Stimulated activated naive CD4-positive, alpha-beta T cell (primary cell): ENCODE results near the gene AAK1.
"Not testable (repeated sequence)": the region's sequence is repeated elsewhere in the genome, so short reads cannot be mapped to it uniquely, and the experiment has no call there.

Experiments used
- DNase-seq, 6 experiments: peaks; one replicate each; lab custom pipeline; 2025; lab: John Stamatoyannopoulos, UW

Gene AAK1

GRCh38 chr2:69452687-69453086 lies 190.9 kb downstream of the AAK1 start:
- no peak for DNase-seq

GRCh38 chr2:69450735-69451416 lies 192.7 kb downstream of the AAK1 start:
- no peak for DNase-seq

- DNase-seq, result no peak
Observed at GRCh38 chr2:69449906-69450305, 193.6 kb downstream of the AAK1 start.

GRCh38 chr2:69443673-69444072 lies 199.9 kb downstream of the AAK1 start:
- not testable (repeated sequence) for DNase-seq

- peak in 2 of 6 experiments; percentile 8 to 19 for DNase-seq
Observed at GRCh38 chr2:69439499-69439898, 204.0 kb downstream of the AAK1 start.

GRCh38 chr2:69438580-69438979 lies 205.0 kb downstream of the AAK1 start:
- no peak for DNase-seq

GRCh38 chr2:69437751-69438154 lies 205.8 kb downstream of the AAK1 start:
- no peak for DNase-seq

- peak; percentile 73 to 92 (median 80) for DNase-seq
Observed at GRCh38 chr2:69436938-69437750, 206.4 kb downstream of the AAK1 start, which contains the start of gene NFU1. TSS of gene NFU1 (minus strand) at chr2:69437435. CDS start at chr2:69437422, 13 bp downstream.

- DNase-seq, result peak in 1 of 6 experiments; percentile 54
Observed at GRCh38 chr2:69436596-69436937, 207.0 kb downstream of the AAK1 start.

- DNase-seq, result no peak
Observed at GRCh38 chr2:69434753-69435152, 208.8 kb downstream of the AAK1 start.

GRCh38 chr2:69429491-69430183 lies 213.9 kb downstream of the AAK1 start:
- no peak for DNase-seq

GRCh38 chr2:69428981-69429380 lies 214.6 kb downstream of the AAK1 start:
- DNase-seq, result no peak

GRCh38 chr2:69424419-69424818 lies 219.1 kb downstream of the AAK1 start:
- no peak for DNase-seq

- DNase-seq, result no peak
Observed at GRCh38 chr2:69422198-69422597, 221.3 kb downstream of the AAK1 start.

GRCh38 chr2:69419111-69419510 lies 224.4 kb downstream of the AAK1 start:
- not testable (repeated sequence) for DNase-seq

- DNase-seq, result no peak
Observed at GRCh38 chr2:69416147-69416546, 227.4 kb downstream of the AAK1 start.
